Upper lobe of left lung (tissue), 4 donors: ENCODE measurements around the gene SLC25A24.

ENCODE experiments used
- EP300 ChIP-seq, 4 donors: sonication (generic); formaldehyde crosslinking; IDR thresholded peaks; one replicate each; pipeline ENCODE4 v1.5.1; 2017; ENCODE audit warnings: antibody characterized with exemption in 4 of 4, control low read depth in 2 of 4
- POLR2A ChIP-seq, 4 donors: fragments of 450-650 bp; IDR thresholded peaks; one replicate each; pipeline ENCODE4 v1.5.1; 2016 to 2017; ENCODE audit warnings: antibody characterized with exemption in 4 of 4, mild to moderate bottlenecking in 2 of 4
- TF ChIP-seq, protein P1 (sequence below), 6 experiments: fragments of 450-650 bp in 4 of 6; fragments of 200-600 bp in 2 of 6; sonication (generic) in 2 of 6; IDR thresholded peaks; one replicate each; pipeline ENCODE4 v1.5.1; 2016 to 2019; ENCODE audit warnings: antibody characterized with exemption in 6 of 6

GRCh38 chr1:108100148-108100547, 100.0 kb downstream of the SLC25A24 start:
- TF ChIP-seq, protein P1, sequence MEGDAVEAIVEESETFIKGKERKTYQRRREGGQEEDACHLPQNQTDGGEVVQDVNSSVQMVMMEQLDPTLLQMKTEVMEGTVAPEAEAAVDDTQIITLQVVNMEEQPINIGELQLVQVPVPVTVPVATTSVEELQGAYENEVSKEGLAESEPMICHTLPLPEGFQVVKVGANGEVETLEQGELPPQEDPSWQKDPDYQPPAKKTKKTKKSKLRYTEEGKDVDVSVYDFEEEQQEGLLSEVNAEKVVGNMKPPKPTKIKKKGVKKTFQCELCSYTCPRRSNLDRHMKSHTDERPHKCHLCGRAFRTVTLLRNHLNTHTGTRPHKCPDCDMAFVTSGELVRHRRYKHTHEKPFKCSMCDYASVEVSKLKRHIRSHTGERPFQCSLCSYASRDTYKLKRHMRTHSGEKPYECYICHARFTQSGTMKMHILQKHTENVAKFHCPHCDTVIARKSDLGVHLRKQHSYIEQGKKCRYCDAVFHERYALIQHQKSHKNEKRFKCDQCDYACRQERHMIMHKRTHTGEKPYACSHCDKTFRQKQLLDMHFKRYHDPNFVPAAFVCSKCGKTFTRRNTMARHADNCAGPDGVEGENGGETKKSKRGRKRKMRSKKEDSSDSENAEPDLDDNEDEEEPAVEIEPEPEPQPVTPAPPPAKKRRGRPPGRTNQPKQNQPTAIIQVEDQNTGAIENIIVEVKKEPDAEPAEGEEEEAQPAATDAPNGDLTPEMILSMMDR (IDR thresholded peaks at IDR 0.05), result no peak
- no peak for TF ChIP-seq EP300 (IDR thresholded peaks at IDR 0.05)
- TF ChIP-seq POLR2A (IDR thresholded peaks at IDR 0.05), result no peak
